HL-60 (cell line): ENCODE measurements around the gene DCAF17.

ENCODE experiments used
- DNase-seq, 2 experiments: peaks; one replicate each; pipeline ENCODE4 v3.0.0-alpha.2; 2010 to 2020; ENCODE audit warnings: low read depth in 1 of 2, low spot score in 1 of 2
- H3K27ac ChIP-seq: fragments of 250-450 bp; sonication (Bioruptor Pico); replicated peaks from 2 replicates; pipeline ENCODE4 v1.5.1; 2020; ENCODE audit warnings: mild to moderate bottlenecking, moderate library complexity
- H3K27me3 ChIP-seq: fragments of 250-450 bp; sonication (Bioruptor Pico); 2 replicates; pipeline ENCODE4 v1.5.1; 2021; ENCODE audit warnings: mild to moderate bottlenecking, moderate library complexity; ENCODE audit not compliant: insufficient read depth, poor library complexity, severe bottlenecking
- H3K4me3 ChIP-seq: replicated peaks from 2 replicates; pipeline ENCODE4 v1.5.1; 2011; ENCODE audit warnings: mild to moderate bottlenecking, control low read depth, low read length; ENCODE audit not compliant: insufficient read depth
- GABPA ChIP-seq: IDR thresholded peaks from 2 replicates; pipeline ENCODE4 v1.6.1; 2012; ENCODE audit warnings: low read depth
- POLR2AphosphoS5 ChIP-seq: IDR thresholded peaks from 2 replicates; pipeline ENCODE4 v1.6.1; 2012; ENCODE audit warnings: low read depth
- SPI1 ChIP-seq: IDR thresholded peaks from 2 replicates; pipeline ENCODE4 v1.6.1; 2012; ENCODE audit warnings: low read depth, mild to moderate bottlenecking, borderline replicate concordance
- long read RNA-seq: library from polyadenylated mRNA; unstranded; transcript quantifications from one replicate; pipeline ENCODE4 v2.0.0, GENCODE V29; 2020
- TF ChIP-seq, protein P1 (sequence below): IDR thresholded peaks from one replicate; pipeline ENCODE4 v1.5.1; 2011; ENCODE audit warnings: low read length, control low read depth, inconsistent platforms; ENCODE audit not compliant: insufficient read depth
- TF ChIP-seq, protein P2 (sequence below): IDR thresholded peaks from 2 replicates; pipeline ENCODE4 v1.6.1; 2012; ENCODE audit warnings: low read depth; ENCODE audit not compliant: insufficient replicate concordance

DCAF17 gene, protein sequence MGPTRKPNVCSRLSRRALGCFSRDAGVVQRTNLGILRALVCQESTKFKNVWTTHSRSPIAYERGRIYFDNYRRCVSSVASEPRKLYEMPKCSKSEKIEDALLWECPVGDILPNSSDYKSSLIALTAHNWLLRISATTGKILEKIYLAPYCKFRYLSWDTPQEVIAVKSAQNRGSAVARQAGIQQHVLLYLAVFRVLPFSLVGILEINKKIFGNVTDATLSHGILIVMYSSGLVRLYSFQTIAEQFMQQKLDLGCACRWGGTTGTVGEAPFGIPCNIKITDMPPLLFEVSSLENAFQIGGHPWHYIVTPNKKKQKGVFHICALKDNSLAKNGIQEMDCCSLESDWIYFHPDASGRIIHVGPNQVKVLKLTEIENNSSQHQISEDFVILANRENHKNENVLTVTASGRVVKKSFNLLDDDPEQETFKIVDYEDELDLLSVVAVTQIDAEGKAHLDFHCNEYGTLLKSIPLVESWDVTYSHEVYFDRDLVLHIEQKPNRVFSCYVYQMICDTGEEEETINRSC
- long read RNA-seq, full-length matches to known transcripts, result 6 of 26 reads
- long read RNA-seq, partial matches to known transcripts, result 4 of 26 reads
- long read RNA-seq, other reads (novel, unspliced or antisense), result 16 of 26 reads

DNA sequence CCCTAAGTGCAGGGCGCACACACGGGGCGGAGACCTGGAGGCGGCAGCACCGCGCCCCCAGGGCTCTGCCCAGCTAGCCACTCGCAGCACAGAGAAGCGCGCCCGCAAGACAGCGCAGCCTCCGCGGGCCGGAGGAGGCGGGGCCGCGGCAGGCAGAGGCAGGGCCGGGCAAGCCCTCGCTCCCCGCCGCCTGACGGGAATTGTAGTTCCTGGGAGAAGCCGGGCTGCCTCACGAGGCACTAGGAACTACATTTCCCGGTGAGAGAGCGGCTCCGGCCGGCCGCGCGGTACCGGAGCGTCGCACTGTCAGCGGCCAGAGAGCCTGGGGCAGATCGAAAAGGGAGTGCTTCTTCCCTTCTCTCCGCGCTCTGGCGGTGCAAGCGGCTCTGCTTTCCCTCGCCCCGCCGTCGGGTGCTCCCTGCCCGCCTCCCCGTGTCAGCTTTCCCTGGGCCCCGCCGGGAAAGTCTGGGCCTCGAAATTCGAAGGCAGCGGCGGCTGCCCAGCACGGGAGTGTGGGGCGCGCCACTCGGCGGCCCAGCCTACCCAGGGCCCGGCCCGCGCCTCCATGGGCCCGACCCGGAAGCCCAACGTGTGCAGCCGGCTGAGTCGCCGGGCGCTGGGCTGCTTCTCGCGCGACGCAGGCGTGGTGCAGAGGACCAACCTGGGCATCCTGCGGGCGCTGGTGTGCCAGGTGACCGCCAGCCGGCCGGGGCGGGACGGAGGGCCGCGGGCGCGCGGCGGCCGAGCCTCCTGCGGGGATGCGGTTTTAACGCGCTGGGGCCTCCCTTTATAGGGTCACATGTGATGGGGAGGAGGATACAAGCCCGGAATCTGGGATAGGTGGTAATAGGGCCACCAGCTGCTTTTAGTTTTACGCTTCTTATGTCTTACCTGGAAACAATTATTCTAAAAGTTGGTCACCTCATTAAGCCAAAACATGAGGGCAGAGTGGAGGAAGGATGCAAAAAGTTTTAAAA, at the start of gene DCAF17:
DCAF17 (plus strand) TSS at position 214 of the 977 bp plus-strand sequence; CDS start at position 566, 352 bp downstream.
- peak; percentile 92 to 97 for DNase-seq
- peak within 1 kb of the TSS; percentile 99 for H3K27ac ChIP-seq
- H3K27me3 ChIP-seq, result no peaks in the 10 kb centered on the region
- TF ChIP-seq POLR2AphosphoS5 (0 out of 2 replicates have a peak, but pooled peaks have one; percentile 77), GABPA (peak; percentile 57; the same call in 1 of the 2 replicates), SPI1 (0 out of 2 replicates have a peak, but pooled peaks have one; percentile 0)
- TF ChIP-seq, protein P1, sequence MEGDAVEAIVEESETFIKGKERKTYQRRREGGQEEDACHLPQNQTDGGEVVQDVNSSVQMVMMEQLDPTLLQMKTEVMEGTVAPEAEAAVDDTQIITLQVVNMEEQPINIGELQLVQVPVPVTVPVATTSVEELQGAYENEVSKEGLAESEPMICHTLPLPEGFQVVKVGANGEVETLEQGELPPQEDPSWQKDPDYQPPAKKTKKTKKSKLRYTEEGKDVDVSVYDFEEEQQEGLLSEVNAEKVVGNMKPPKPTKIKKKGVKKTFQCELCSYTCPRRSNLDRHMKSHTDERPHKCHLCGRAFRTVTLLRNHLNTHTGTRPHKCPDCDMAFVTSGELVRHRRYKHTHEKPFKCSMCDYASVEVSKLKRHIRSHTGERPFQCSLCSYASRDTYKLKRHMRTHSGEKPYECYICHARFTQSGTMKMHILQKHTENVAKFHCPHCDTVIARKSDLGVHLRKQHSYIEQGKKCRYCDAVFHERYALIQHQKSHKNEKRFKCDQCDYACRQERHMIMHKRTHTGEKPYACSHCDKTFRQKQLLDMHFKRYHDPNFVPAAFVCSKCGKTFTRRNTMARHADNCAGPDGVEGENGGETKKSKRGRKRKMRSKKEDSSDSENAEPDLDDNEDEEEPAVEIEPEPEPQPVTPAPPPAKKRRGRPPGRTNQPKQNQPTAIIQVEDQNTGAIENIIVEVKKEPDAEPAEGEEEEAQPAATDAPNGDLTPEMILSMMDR, result no peak
- TF ChIP-seq, protein P2, sequence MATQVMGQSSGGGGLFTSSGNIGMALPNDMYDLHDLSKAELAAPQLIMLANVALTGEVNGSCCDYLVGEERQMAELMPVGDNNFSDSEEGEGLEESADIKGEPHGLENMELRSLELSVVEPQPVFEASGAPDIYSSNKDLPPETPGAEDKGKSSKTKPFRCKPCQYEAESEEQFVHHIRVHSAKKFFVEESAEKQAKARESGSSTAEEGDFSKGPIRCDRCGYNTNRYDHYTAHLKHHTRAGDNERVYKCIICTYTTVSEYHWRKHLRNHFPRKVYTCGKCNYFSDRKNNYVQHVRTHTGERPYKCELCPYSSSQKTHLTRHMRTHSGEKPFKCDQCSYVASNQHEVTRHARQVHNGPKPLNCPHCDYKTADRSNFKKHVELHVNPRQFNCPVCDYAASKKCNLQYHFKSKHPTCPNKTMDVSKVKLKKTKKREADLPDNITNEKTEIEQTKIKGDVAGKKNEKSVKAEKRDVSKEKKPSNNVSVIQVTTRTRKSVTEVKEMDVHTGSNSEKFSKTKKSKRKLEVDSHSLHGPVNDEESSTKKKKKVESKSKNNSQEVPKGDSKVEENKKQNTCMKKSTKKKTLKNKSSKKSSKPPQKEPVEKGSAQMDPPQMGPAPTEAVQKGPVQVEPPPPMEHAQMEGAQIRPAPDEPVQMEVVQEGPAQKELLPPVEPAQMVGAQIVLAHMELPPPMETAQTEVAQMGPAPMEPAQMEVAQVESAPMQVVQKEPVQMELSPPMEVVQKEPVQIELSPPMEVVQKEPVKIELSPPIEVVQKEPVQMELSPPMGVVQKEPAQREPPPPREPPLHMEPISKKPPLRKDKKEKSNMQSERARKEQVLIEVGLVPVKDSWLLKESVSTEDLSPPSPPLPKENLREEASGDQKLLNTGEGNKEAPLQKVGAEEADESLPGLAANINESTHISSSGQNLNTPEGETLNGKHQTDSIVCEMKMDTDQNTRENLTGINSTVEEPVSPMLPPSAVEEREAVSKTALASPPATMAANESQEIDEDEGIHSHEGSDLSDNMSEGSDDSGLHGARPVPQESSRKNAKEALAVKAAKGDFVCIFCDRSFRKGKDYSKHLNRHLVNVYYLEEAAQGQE, result peak; percentile 20
- H3K4me3 ChIP-seq, result peak within 1 kb of the TSS; percentile 80

DNA sequence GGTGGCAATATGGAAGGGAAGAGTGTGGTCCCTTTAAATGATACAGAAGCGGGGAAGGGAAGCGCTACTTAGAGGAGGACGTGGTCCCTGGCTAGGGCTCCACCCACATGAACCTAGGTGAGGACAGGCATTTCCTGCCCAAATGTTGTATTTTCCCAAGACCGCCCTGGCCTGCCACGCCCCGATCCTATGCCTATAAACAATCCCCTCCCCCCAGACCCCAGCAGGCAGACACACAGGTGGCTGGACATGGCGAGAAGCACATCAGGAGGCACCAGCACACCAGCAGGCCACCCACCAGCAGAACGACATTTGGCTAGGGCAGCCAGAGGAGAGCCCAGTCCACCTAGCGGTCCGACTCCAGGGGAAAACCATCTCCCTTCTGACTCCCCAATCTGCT, 47.4 kb upstream of the DCAF17 start:
- TF ChIP-seq, protein P2, result no peak
- TF ChIP-seq, protein P1, result no peak
- no peak for TF ChIP-seq SPI1
- no peak for TF ChIP-seq GABPA
- no peak for TF ChIP-seq POLR2AphosphoS5
- DNase-seq, result no peak
- no peaks in the 10 kb centered on the region for H3K27me3 ChIP-seq
- H3K4me3 ChIP-seq, result no peak overlapping the region
- H3K27ac ChIP-seq, result no peak overlapping the region

DNA sequence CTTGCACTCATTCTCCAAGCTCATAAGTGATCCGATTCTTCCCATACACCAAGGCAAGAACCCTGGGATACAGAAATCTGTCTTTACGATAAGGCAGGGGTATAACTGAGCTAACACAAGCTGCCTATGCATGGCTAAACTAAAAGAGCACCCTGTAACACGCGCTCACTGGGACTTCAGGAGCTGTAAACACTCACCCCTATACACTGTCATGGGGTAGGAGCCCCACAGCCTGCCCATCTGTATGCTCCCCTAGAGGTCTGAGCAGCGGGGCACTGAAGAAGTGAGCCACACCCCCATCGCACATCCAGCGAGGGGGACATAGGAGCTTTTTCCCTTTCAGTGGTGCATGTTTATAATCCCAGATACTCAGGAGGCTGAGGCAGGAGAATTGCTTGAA, 47.0 kb upstream of the DCAF17 start:
- TF ChIP-seq, protein P2, result no peak
- TF ChIP-seq POLR2AphosphoS5 (no peak), SPI1 (no peak), GABPA (no peak)
- TF ChIP-seq, protein P1, result no peak

More for the DNA sequence above, 47.0 kb upstream of the DCAF17 start:
- Histone ChIP-seq H3K27me3 (no peaks in the 10 kb centered on the region), H3K27ac (no peak overlapping the region), H3K4me3 (no peak overlapping the region)
- DNase-seq, result no peak
